HG03108 (cell line): ENCODE measurements around the gene NME5.
"Not testable (repeated sequence)": the region's sequence is repeated elsewhere in the genome, so short reads cannot be mapped to it uniquely, and the experiment has no call there.

ENCODE experiments used
- ATAC-seq: cut with Tn5 transposase; IDR thresholded peaks from one replicate; pipeline ENCODE4 v1.9.1; 2021; ENCODE audit warnings: moderate library complexity; ENCODE audit not compliant: unreplicated experiment

The NME5 gene

DNA sequence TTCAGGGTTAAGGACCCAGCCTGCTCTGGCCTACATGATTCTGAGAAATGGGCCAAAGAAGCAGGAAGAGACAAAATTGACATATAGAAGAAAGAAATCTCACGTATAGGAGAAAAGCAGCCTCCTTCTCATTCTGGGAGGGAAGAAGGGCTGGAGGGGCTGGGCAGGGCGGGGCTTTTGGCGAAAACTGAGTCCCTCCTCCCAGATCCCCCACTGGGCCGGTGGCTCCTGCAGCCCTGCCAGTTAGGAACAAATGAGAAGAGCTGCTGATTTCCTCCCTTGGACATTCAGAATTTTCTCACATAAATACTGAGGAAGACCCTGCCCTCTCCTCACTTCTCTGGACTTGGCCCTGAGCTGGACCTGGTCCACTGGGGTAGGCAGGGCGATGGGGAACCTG, 55.5 kb downstream of the NME5 start, which contains the start of gene WNT8A:
WNT8A (plus strand) TSS at position 332 of the 400 bp plus-strand sequence. CDS start 95 bp downstream, outside the sequence.
- no peak for ATAC-seq

DNA sequence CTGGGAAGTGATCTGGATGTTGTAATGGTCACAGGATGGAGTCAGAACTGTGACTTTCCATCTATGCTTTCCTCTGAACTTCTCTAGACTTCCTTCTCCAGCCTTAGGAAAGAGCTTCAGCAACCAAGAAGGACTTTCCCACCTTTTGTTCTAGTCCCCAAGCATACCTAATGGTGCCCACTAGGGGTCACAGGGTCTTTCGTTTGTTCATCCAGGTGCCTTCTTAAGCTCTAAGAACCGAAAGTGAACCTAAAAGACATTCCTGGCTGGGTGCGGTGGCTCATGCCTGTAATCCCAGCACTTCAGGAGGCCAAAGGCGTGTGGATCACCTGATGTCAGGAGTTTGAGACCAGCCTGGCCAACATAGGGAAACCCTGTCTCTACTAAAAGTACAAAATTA, 57.2 kb downstream of the NME5 start:
- no peak for ATAC-seq

- no peak for ATAC-seq
These were observed 61.1 kb downstream of the NME5 start for GRCh38 chr5:138078006-138078643.

DNA sequence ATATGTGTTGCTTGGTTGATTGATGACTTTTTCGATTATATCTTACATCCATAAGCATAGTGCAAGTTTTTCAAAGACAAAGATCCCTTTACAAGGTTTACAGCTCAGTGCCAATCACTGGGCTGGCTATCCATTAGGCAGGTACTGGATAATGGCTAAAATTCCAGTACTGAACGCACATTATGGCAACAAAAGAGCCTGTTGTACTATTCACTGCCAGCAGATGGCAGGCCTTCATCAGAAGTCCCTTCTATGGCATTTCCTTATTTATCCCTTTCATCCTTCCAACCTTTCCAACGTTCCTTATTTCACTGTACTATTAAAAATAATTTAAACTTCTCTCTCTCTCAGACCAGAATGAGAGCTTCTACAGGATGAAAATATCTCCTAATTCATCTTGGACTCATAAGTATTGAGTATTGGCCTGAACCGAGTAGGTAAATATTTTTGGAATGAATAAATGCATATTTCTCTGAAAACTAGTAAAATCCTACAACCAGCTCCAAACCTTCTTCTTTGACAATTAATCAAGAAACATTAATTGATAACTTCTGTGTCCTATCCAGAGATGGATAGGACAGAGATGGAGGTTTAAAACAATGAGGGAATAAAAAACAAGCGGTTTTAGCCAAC, 62.0 kb downstream of the NME5 start:
- ATAC-seq: no peak

- ATAC-seq: not testable (repeated sequence)
These were observed 69.2 kb downstream of the NME5 start for GRCh38 chr5:138070026-138070425.

GRCh38 chr5:138068742-138069600, 70.3 kb downstream of the NME5 start:
- no peak for ATAC-seq

DNA sequence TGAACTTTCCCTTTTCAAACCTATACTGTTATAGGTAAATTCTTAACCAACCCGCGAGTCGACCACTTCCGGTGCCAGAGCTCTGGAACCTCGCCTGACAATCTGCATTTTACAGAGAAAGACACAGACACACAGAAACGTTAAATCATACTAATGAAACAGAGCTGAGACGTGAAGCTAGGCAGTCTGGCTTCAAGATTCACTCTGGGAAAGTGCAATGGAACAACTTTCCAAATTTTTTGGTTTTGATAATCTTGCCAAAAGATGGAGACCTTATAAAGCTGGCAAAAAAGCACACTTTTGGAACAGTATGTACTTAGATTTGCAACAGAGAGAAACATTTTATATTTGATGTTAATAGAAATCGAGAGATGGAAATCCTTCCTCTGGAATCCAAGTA, 71.3 kb downstream of the NME5 start:
- no peak for ATAC-seq
